ENCODE measurements around the gene KDM6B.

The KDM6B gene

GRCh38 chr17:7818026-7818425, 16.0 kb upstream of the KDM6B start:
- Mint-ChIP-seq H3K4me3 (no peak overlapping the region), H3K27me3 (ENCODE audit: low read depth) (peaks cover 29% of the 10 kb centered on the region), H3K4me1 (no peaks in the 10 kb centered on the region), H3K27ac (no peak overlapping the region), H3K9me3 (no peaks in the 10 kb centered on the region), H3K36me3 (ENCODE audit: low read depth) (no peaks in the 10 kb centered on the region)
- TF ChIP-seq CTCF (IDR thresholded peaks at IDR 0.05; ENCODE audit: unreplicated experiment in 3 of 3), result no peak

DNA sequence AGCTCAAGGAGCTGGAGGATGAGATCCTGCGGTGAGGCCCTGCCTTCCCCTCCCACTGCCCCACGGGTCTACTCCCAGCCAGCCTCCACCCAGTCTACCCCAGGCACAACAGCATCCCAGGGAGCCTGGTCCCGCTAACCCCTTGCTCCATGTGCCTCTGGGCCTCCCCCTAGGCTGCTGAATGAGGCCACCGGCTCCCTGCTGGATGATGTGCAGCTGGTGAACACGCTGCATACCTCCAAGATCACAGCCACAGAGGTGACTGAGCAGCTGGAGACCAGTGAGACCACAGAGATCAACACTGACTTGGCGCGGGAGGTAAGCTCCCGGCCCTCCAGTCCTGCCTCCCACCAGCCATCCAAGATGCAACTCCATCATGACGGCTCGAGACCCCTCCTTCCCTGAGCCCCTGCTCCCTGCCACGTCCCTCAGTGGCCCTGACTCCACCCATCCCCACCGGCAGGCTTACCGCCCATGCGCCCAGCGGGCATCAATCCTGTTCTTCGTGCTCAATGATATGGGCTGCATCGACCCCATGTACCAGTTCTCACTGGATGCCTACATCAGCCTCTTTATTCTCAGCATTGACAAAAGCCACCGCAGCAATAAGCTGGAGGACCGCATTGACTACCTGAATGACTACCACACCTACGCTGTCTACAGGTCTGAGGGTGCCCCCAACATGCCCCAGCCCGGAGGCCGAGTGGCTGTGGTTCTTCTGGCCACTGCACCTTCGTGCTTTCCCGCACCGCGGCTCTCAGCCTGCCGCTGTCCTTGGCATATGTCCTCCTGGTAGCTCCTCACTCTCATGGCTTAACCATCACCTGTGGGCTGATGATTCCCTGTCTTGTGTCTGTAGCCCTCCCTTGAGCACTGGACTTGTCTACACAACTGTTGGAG, 15.0 kb upstream of the KDM6B start:
- TF ChIP-seq CTCF (IDR thresholded peaks at IDR 0.05; ENCODE audit: unreplicated experiment in 3 of 3), result no peak
- H3K9me3 Mint-ChIP-seq, result no peaks in the 10 kb centered on the region
- no peak overlapping the region for H3K4me3 Mint-ChIP-seq
- peaks cover 35% of the 10 kb centered on the region for H3K27me3 Mint-ChIP-seq (ENCODE audit: low read depth)
- H3K36me3 Mint-ChIP-seq (ENCODE audit: low read depth), result no peaks in the 10 kb centered on the region
- no peaks in the 10 kb centered on the region for H3K4me1 Mint-ChIP-seq
- H3K27ac Mint-ChIP-seq, result no peak overlapping the region

DNA sequence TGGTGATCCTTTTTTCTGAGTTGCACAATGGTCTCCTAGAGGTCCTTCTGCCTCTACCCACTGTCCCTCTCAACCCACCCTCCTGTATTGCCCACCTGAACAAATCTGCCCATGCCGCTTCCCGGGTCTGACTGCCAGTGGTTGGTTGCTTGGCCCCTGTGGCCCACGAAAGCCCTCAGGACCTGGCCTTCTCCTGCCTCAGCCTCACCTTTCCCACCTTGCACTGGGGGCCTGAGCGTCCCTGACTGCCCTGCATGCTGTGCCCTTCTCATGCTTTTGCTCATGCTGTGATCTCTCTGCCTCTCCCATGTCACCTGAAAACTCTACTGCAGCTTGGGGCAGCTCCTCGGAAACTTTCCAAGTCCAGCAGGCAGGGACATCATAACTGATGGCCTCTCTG, 13.8 kb upstream of the KDM6B start:
- H3K4me3 Mint-ChIP-seq, result no peak overlapping the region
- no peak overlapping the region for H3K27ac Mint-ChIP-seq
- peaks cover 47% of the 10 kb centered on the region for H3K27me3 Mint-ChIP-seq (ENCODE audit: low read depth)
- no peaks in the 10 kb centered on the region for H3K9me3 Mint-ChIP-seq
- no peak for TF ChIP-seq CTCF (IDR thresholded peaks at IDR 0.05; ENCODE audit: unreplicated experiment in 3 of 3)
- no peaks in the 10 kb centered on the region for H3K36me3 Mint-ChIP-seq (ENCODE audit: low read depth)
- peaks cover 2% of the 10 kb centered on the region for H3K4me1 Mint-ChIP-seq

DNA sequence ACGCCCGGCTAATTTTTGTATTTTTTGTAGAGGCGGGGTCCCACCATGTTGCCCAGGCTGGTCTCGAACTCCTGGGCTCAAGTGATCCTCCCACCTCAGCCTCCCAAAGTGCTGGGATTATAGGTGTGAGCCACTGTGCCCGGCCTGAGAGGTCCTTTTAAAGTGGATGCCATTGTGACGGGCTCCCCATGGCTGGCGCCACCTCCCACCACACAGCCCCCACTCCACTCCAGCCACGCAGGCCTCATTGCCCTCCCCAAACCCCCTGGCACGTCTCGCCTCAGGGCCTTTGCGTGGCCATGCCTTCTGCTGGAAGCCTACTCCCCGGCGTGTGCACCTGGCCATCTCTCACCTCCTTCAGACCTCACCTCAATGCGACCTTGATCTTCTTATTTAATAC, 11.9 kb upstream of the KDM6B start:
- Mint-ChIP-seq H3K4me1 (peaks cover 6% of the 10 kb centered on the region), H3K4me3 (no peak overlapping the region), H3K36me3 (ENCODE audit: low read depth) (no peaks in the 10 kb centered on the region), H3K27me3 (ENCODE audit: low read depth) (peaks cover 58% of the 10 kb centered on the region), H3K27ac (no peak overlapping the region), H3K9me3 (no peaks in the 10 kb centered on the region)
- TF ChIP-seq CTCF (IDR thresholded peaks at IDR 0.05; ENCODE audit: unreplicated experiment in 3 of 3), result no peak

- H3K36me3 Mint-ChIP-seq (ENCODE audit: low read depth), result no peaks in the 10 kb centered on the region
- peaks cover 63% of the 10 kb centered on the region for H3K27me3 Mint-ChIP-seq (ENCODE audit: low read depth)
- H3K27ac Mint-ChIP-seq, result no peak overlapping the region
- no peak for TF ChIP-seq CTCF (IDR thresholded peaks at IDR 0.05; ENCODE audit: unreplicated experiment in 3 of 3)
- H3K4me1 Mint-ChIP-seq, result peaks cover 6% of the 10 kb centered on the region
- no peak overlapping the region for H3K4me3 Mint-ChIP-seq
- H3K9me3 Mint-ChIP-seq, result no peaks in the 10 kb centered on the region
These were observed 10.4 kb upstream of the KDM6B start for GRCh38 chr17:7823581-7824001.

Data from nephron (organoid).